T-cell (primary cell): Measurements from ENCODE around the gene ZNF385C. TPM values are rescaled to one million over a fixed set of nuclear protein-coding genes. Genes with fewer than 3 reads are reported as not detected.
A peak's percentile ranks its signal among the peaks of the same experiment; 100 is the strongest.

Source experiments
- ATAC-seq, 4 experiments: fragments of 200-7000 bp in 3 of 4; fragments of 150-1000 bp in 1 of 4; cut with Tn5 transposase; replicated peaks in 1 of 4; 1 replicate in 3 of 4; 2 replicates in 1 of 4; pipeline ENCODE4 v1.10.0; 2021; ENCODE audit warnings: moderate library complexity in 3 of 4, mild to moderate bottlenecking in 2 of 4, moderate number of reproducible peaks in 1 of 4
- CTCF ChIA-PET, 2 donors: fragments of 300-600 bp; sonication (Branson Sonifier 250); formaldehyde crosslinking; loops; one replicate each; lab custom pipeline; 2022; ENCODE audit warnings: antibody characterized with exemption in 2 of 2; lab: Charles Lee
- POLR2A ChIA-PET, 2 donors: fragments of 300-600 bp; sonication (Branson Sonifier 250); formaldehyde crosslinking; loops; one replicate each; lab custom pipeline; 2022; ENCODE audit warnings: antibody characterized with exemption in 2 of 2; lab: Charles Lee
- DNase-seq, 35 experiments: peaks; one replicate each; pipeline versions ENCODE4 v3.0.0 to v3.0.0-alpha.2; 2013 to 2023
- H3K27ac ChIP-seq: one replicate; pipeline ENCODE4 v1.5.1; 2013; ENCODE audit warnings: low read length
- H3K27me3 ChIP-seq, 2 experiments: replicated peaks in 1 of 2; 1 replicate in 1 of 2; 2 replicates in 1 of 2; pipeline versions ENCODE4 v1.6.1 to v1.7.0; 2013; ENCODE audit warnings: low read length in 1 of 2, mixed read lengths in 1 of 2; ENCODE audit not compliant: control insufficient read depth in 2 of 2, insufficient read depth in 2 of 2; ENCODE audit errors: extremely low read depth in 1 of 2
- H3K36me3 ChIP-seq, 2 donors: 1 replicate in 1 of 2; 2 replicates in 1 of 2; pipeline versions ENCODE4 v1.6.1 to v1.7.0; 2013; ENCODE audit warnings: low read length in 1 of 2; ENCODE audit not compliant: control insufficient read depth in 2 of 2, insufficient read depth in 1 of 2; ENCODE audit errors: extremely low read depth in 1 of 2
- H3K4me1 ChIP-seq, 2 experiments: 1 replicate in 1 of 2; 2 replicates in 1 of 2; pipeline versions ENCODE4 v1.6.1 to v1.7.0; 2013; ENCODE audit warnings: low read length in 2 of 2, mixed read lengths in 1 of 2; ENCODE audit not compliant: insufficient read depth in 2 of 2, control insufficient read depth in 1 of 2; ENCODE audit errors: extremely low read depth in 1 of 2
- H3K4me3 ChIP-seq, 2 donors: 1 replicate in 1 of 2; 2 replicates in 1 of 2; pipeline versions ENCODE4 v1.5.1 to v1.7.0; 2013; ENCODE audit warnings: mild to moderate bottlenecking in 2 of 2, low read length in 1 of 2, moderate library complexity in 1 of 2; ENCODE audit not compliant: control insufficient read depth in 1 of 2; ENCODE audit errors: extremely low read depth in 1 of 2
- H3K9me3 ChIP-seq: 2 replicates; pipeline ENCODE4 v1.7.0; 2013
- H3K27ac Mint-ChIP-seq, 2 donors: one replicate each; pipeline ENCODE4 v1.8.0; 2020 to 2021; ENCODE audit warnings: mild to moderate bottlenecking in 2 of 2, mixed read lengths in 2 of 2
- H3K27me3 Mint-ChIP-seq, 2 donors: one replicate each; pipeline ENCODE4 v1.8.0; 2021 to 2022; ENCODE audit warnings: mixed read lengths in 2 of 2
- H3K36me3 Mint-ChIP-seq: one replicate; pipeline ENCODE4 v1.8.0; 2021; ENCODE audit warnings: mixed read lengths
- H3K4me1 Mint-ChIP-seq, 3 donors: one replicate each; pipeline ENCODE4 v1.8.0; 2020 to 2022; ENCODE audit warnings: mixed read lengths in 3 of 3, mild to moderate bottlenecking in 1 of 3
- H3K4me3 Mint-ChIP-seq, 3 donors: one replicate each; pipeline ENCODE4 v1.8.0; 2020 to 2022; ENCODE audit warnings: mild to moderate bottlenecking in 3 of 3, mixed read lengths in 3 of 3, moderate library complexity in 3 of 3
- H3K9me3 Mint-ChIP-seq, 3 donors: one replicate each; pipeline ENCODE4 v1.8.0; 2020 to 2022; ENCODE audit warnings: mixed read lengths in 3 of 3
- WGBS: methylation state at CpG from one replicate; pipeline ENCODE4 v1.1.5; 2013; ENCODE audit warnings: missing lambda C conversion rate; ENCODE audit not compliant: insufficient coverage; 5-methylcytosine and 5-hydroxymethylcytosine counted together
- total RNA-seq, 35 experiments: library from RNA in 6 of 35; stranded (reverse) in 6 of 35; fragments of 120-200 nt in 1 of 35; gene quantifications; one replicate each; pipeline versions ENCODE4 v1.2.1 to v1.2.4 and lab custom pipeline; 2013 to 2026

Gene ZNF385C
- total RNA-seq, 5 donors from 2014 or later (not counting 1 experiment from before 2014, with no cell fraction given) = 0.16 to 1.0 (median 0.46) TPM

DNA sequence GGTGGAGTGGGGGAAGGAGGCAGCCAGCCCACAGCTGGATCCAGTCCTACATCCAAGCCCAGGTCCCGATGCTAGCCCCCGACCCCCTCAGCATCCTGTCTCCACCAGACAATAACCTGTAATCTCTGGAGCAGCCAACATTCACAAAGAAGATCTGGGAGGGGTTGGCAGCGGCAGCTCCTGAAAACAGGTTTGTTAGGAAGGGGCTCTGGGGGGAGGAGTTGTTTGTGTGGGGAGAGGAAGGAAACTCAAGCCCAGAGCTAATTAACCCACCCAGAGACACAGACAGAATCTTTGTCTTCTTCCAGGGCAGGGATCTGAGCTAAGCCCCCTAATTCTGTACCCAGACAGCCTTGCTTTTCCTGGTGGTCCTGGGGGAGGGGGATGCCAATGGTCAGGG lies 43.2 kb downstream of the ZNF385C start:
- Histone ChIP-seq H3K4me3 (no peak overlapping the region), H3K27ac (no peak overlapping the region), H3K27me3 (peaks cover 0 to 68% of the 10 kb centered on the region in 2 experiments), H3K9me3 (no peaks in the 10 kb centered on the region), H3K4me1 (peaks cover 0 to 12% of the 10 kb centered on the region in 2 experiments), H3K36me3 (no peaks in the 10 kb centered on the region)
- Mint-ChIP-seq H3K4me3 (no peak overlapping the region), H3K27ac (no peak overlapping the region), H3K27me3 (peaks cover 23 to 46% of the 10 kb centered on the region in 2 donors), H3K4me1 (peaks cover 6 to 11% (median 9%) of the 10 kb centered on the region in 3 donors), H3K9me3 (no peaks in the 10 kb centered on the region), H3K36me3 (no peaks in the 10 kb centered on the region)
- POLR2A ChIA-PET = interaction anchor here in 1 of 2 donors (0.5 kb wide), 1 partner anchor 55 kb away, joined by 4 read pairs; no protein-coding TSS in a partner anchor
- CTCF ChIA-PET = no interaction called here
- no peak for DNase-seq
- ATAC-seq = no peak
- WGBS = no CpG with 5 or more reads among the region's 3 CpGs

DNA sequence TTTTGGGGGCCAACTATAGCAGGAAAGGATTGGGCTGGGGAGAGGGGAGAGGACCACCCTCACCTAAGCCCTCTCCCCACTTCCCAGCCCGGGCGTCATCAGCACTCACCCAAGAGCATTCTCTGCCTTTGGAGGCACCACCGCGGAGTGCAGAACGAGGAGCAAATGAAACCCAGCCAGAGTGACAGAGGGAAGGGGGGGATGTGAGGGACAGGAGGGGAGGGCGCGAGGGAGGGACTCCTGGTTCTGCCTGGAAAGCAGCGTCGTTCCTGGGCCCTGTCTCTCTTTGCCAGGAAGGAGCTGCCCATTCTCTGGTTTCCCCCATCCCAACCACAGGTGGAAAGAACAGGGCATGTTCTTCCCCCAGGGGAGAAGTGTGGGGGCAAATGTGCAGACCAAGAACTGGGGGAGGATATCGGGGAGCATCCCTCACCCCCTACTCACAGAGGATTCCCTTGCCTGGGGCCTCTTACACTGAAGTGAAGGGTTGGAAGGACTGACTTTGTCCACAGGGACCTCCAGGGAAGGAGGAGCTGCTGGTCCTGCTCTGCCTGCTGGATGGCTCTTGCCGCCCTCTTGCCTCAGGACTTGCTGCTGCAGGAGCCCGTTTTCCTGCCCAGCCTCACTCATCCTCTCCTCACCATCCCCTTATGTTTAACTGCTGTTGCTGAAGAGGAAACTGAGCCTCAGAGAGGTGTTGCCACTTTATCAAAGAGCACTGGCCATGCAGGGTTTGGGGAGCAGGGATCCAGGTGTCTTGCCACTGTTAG lies 44.4 kb downstream of the ZNF385C start:
- Mint-ChIP-seq H3K4me3 (no peak overlapping the region), H3K27ac (no peak overlapping the region), H3K27me3 (peaks cover 23 to 49% of the 10 kb centered on the region in 2 donors), H3K4me1 (peaks cover 6 to 15% (median 9%) of the 10 kb centered on the region in 3 donors), H3K9me3 (no peaks in the 10 kb centered on the region), H3K36me3 (no peaks in the 10 kb centered on the region)
- POLR2A ChIA-PET = no interaction called here
- H3K36me3 ChIP-seq = no peaks in the 10 kb centered on the region
- peaks cover 0 to 68% of the 10 kb centered on the region in 2 experiments for H3K27me3 ChIP-seq
- no peaks in the 10 kb centered on the region for H3K9me3 ChIP-seq
- no peak for DNase-seq
- WGBS = 0% methylated on average over 1 of the region's 12 CpGs
- no peak overlapping the region for H3K27ac ChIP-seq
- H3K4me1 ChIP-seq = peaks cover 0 to 15% of the 10 kb centered on the region in 2 experiments
- CTCF ChIA-PET = interaction anchor here in 1 of 2 donors (0.6 kb wide), 1 partner anchor 43 kb away, joined by 7 read pairs; no protein-coding TSS in a partner anchor
- H3K4me3 ChIP-seq = no peak overlapping the region
- ATAC-seq = no peak

DNA sequence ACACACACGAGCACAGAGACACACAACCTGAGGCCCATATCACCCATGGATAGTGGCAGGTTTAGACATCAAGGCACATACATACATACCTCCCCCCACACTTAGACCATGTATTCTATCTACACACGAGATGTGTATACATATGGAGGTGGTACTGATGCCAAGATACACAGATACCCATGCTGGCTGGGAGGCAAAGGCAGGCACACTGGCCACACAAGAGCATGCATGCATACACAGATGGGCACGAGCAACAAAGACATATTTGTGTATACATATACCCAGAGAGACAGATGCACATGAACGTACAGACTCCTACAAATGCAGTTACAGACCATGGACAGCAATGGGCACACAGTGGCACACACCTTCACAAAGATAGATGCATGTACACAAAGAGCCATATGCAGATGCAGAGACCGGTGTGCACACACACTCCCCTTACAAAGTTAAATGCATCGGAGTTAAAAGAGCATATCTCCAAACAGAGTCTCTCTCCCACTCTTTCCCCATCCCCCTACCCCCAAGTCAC lies 45.9 kb downstream of the ZNF385C start:
- Histone ChIP-seq H3K9me3 (no peaks in the 10 kb centered on the region), H3K36me3 (no peaks in the 10 kb centered on the region), H3K27me3 (peaks cover 0 to 58% of the 10 kb centered on the region in 2 experiments), H3K27ac (no peak overlapping the region), H3K4me3 (no peak overlapping the region), H3K4me1 (peaks cover 0 to 15% of the 10 kb centered on the region in 2 experiments)
- Mint-ChIP-seq H3K36me3 (no peaks in the 10 kb centered on the region), H3K27ac (no peak overlapping the region), H3K27me3 (peaks cover 23 to 50% of the 10 kb centered on the region in 2 donors), H3K4me1 (peaks cover 6 to 15% (median 9%) of the 10 kb centered on the region in 3 donors), H3K9me3 (no peaks in the 10 kb centered on the region), H3K4me3 (no peak overlapping the region)
- no peak for ATAC-seq
- WGBS = 88% methylated on average over 3 of the region's 6 CpGs
- CTCF ChIA-PET = no interaction called here
- POLR2A ChIA-PET = no interaction called here
- no peak for DNase-seq

DNA sequence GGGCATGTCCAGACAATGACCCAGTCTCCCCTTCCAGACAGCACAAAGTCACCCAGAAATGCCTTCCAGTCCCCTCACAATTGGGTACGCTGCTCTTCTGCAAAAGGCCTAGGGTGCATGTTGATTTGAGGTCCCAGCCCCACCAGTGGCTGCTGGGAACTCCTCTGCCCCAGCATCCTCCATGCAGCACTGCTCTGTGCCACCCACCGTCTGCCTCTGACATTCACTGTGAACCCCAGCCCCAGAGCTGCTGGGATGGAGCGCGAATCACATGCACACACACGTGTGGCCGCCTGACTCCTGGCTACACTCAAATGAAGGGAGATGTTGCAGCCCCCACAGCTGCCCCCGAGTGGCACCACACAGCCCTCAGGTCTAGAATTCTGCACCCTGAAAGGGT lies 46.6 kb downstream of the ZNF385C start:
- peaks cover 0 to 15% of the 10 kb centered on the region in 2 experiments for H3K4me1 ChIP-seq
- Mint-ChIP-seq H3K9me3 (no peaks in the 10 kb centered on the region), H3K36me3 (no peaks in the 10 kb centered on the region), H3K4me3 (peak overlapping the region; percentile 25 to 71 (median 51)), H3K27ac (no peak overlapping the region), H3K4me1 (peaks cover 6 to 15% (median 9%) of the 10 kb centered on the region in 3 donors), H3K27me3 (peaks cover 23 to 50% of the 10 kb centered on the region in 2 donors)
- 93% methylated on average over 7 of the region's 7 CpGs for WGBS
- H3K4me3 ChIP-seq = no peak overlapping the region
- POLR2A ChIA-PET = interaction anchor here in 1 of 2 donors (0.6 kb wide), 1 partner anchor 31 kb away, joined by 3 read pairs; the partner anchor contains the start of gene NKIRAS2
- no peak overlapping the region for H3K27ac ChIP-seq
- peaks cover 0 to 58% of the 10 kb centered on the region in 2 experiments for H3K27me3 ChIP-seq
- no peaks in the 10 kb centered on the region for H3K9me3 ChIP-seq
- CTCF ChIA-PET = no interaction called here
- no peak for ATAC-seq
- no peak for DNase-seq
- H3K36me3 ChIP-seq = no peaks in the 10 kb centered on the region

DNA sequence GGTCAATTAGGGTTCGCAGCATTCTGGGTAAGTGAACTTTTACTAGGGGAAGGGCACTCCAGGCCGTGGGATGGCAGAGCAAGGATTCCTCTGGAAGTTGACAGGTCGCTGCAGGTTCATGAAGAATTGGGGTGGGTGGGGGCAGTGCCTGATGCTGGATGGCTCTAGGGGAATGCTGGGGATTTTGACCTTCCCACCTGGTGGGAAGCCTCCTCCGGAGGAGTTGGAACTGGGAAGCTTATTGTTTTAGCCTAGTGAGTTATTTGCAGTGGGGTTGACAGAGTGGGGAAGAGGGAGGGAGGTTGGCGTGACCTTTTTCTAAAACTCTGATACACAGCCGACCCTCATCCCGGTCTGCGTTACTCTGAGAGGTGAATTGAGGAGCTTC lies 47.3 kb downstream of the ZNF385C start:
- no peak overlapping the region for H3K27ac Mint-ChIP-seq

DNA sequence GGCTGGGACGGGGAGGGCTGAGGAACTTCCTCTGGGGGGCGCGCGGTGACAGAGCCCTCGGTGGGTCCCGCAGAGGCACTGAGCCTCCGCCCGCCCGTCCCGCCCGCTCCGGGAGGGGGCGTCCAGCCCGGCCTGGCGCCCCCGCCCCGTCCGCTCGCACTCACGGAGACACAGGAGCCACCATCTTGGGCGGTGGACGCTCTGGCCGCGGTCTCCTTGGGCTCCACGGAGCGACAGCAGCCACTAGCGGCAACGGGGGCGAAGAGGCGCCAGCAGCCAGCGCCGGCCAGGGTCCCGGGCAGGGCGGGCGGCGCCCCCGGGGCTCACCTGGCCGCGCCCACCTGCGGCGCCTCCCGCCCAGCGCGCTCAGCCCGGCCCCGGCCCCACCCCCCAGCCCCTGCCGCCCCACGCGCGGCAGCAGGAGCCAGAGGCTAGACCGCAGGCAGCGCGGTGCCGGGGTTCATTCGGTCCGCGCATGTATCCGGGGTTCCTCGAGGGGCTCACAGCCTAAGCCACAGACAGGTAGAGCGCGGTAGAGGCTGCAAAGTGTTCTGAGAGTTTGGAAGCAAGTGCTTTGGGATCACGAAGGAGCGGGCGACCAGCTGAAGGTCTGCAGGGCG lies 47.8 kb downstream of the ZNF385C start, which contains the start of gene C17orf113:
TSS of gene C17orf113 (minus strand) at position 209 of the 620 bp plus-strand sequence. CDS start 7,225 bp downstream, outside the sequence.
- Mint-ChIP-seq H3K4me3 (peak within 1 kb of the TSS; percentile 71 to 80 (median 72)), H3K36me3 (no peaks in the 10 kb centered on the region), H3K27me3 (peaks cover 23 to 42% of the 10 kb centered on the region in 2 donors), H3K4me1 (peaks cover 6 to 15% (median 9%) of the 10 kb centered on the region in 3 donors), H3K9me3 (no peaks in the 10 kb centered on the region), H3K27ac (peak within 1 kb of the TSS in 1 of 2 donors; percentile 74)
- H3K27ac ChIP-seq = no peak within 1 kb of the TSS
- CTCF ChIA-PET = interaction anchor here in 1 of 2 donors (0.7 kb wide), 1 partner anchor 29 kb away, joined by 4 read pairs; no protein-coding TSS in a partner anchor
- peak within 1 kb of the TSS; percentile 20 to 45 for H3K4me3 ChIP-seq
- no peaks in the 10 kb centered on the region for H3K9me3 ChIP-seq
- POLR2A ChIA-PET = no interaction called here
- H3K27me3 ChIP-seq = peaks cover 0 to 50% of the 10 kb centered on the region in 2 experiments
- DNase-seq (peak in 31 of 35 experiments; percentile 9 to 60 (median 36)), ATAC-seq (peak; percentile 78 to 84 (median 79))
- H3K4me1 ChIP-seq = peaks cover 0 to 15% of the 10 kb centered on the region in 2 experiments
- WGBS = 4% methylated on average over 44 of the region's 65 CpGs
- H3K36me3 ChIP-seq = no peaks in the 10 kb centered on the region

More for the DNA sequence above, 47.3 kb downstream of the ZNF385C start:
- POLR2A ChIA-PET = interaction anchor here in 1 of 2 donors (0.6 kb wide), 1 partner anchor 31 kb away, joined by 3 read pairs; the partner anchor contains the start of gene NKIRAS2
- Histone ChIP-seq H3K36me3 (no peaks in the 10 kb centered on the region), H3K4me1 (peaks cover 0 to 15% of the 10 kb centered on the region in 2 experiments), H3K4me3 (peak overlapping the region; percentile 12 to 27), H3K27ac (no peak overlapping the region), H3K9me3 (no peaks in the 10 kb centered on the region), H3K27me3 (peaks cover 0 to 55% of the 10 kb centered on the region in 2 experiments)
- ATAC-seq = no peak
- peaks cover 6 to 15% (median 9%) of the 10 kb centered on the region in 3 donors for H3K4me1 Mint-ChIP-seq
- peaks cover 23 to 46% of the 10 kb centered on the region in 2 donors for H3K27me3 Mint-ChIP-seq
- peak overlapping the region; percentile 71 to 76 (median 72) for H3K4me3 Mint-ChIP-seq
- H3K9me3 Mint-ChIP-seq = no peaks in the 10 kb centered on the region
- H3K36me3 Mint-ChIP-seq = no peaks in the 10 kb centered on the region
- no peak for DNase-seq
- CTCF ChIA-PET = interaction anchor here in 1 of 2 donors (0.7 kb wide), 1 partner anchor 30 kb away, joined by 4 read pairs; no protein-coding TSS in a partner anchor
- 95% methylated on average over 6 of the region's 8 CpGs for WGBS
